SK-N-MC (cell line): ENCODE data around the gene MAMSTR.
A peak's percentile ranks its signal among the peaks of the same experiment; 100 is the strongest.

ENCODE experiments used
- DNase-seq: peaks from one replicate; pipeline ENCODE4 v3.0.0-alpha.2; 2011; ENCODE audit warnings: low read depth, low spot score
- H3K27ac ChIP-seq: fragments of 200-600 bp; sonication (generic); 2 replicates; pipeline ENCODE4 v1.5.1; 2016; ENCODE audit warnings: mixed run types
- H3K36me3 ChIP-seq: fragments of 200-600 bp; sonication (generic); 2 replicates; pipeline ENCODE4 v1.6.1; 2017; ENCODE audit warnings: antibody characterized with exemption, low read length, mixed read lengths; ENCODE audit not compliant: insufficient read depth
- H3K4me3 ChIP-seq: fragments of 200-600 bp; sonication (generic); 2 replicates; pipeline ENCODE4 v1.5.1; 2016
- H3K9ac ChIP-seq: fragments of 200-600 bp; sonication (generic); 2 replicates; pipeline ENCODE4 v1.8.0; 2017; ENCODE audit warnings: mixed run types, mixed read lengths; ENCODE audit not compliant: insufficient read length
- H3K9me3 ChIP-seq: fragments of 200-600 bp; sonication (generic); 2 replicates; pipeline ENCODE4 v1.6.1; 2017; ENCODE audit warnings: low read depth, mild to moderate bottlenecking, antibody characterized with exemption, low read length, moderate library complexity, mixed read lengths
- EZH2 ChIP-seq: fragments of 200-600 bp; sonication (generic); IDR thresholded peaks from one replicate; pipeline ENCODE4 v1.6.1; 2017; ENCODE audit warnings: antibody characterized with exemption
- FOXP2 ChIP-seq: optimal IDR thresholded peaks from 2 replicates; pipeline ENCODE3; 2011; ENCODE audit warnings: mild to moderate bottlenecking, moderate library complexity; ENCODE audit not compliant: insufficient read depth; ENCODE audit errors: extremely low read length, control extremely low read depth
- POLR2AphosphoS5 ChIP-seq: IDR thresholded peaks from 2 replicates; pipeline ENCODE4 v1.6.1; 2012; ENCODE audit warnings: mild to moderate bottlenecking, low read depth, low read length, borderline replicate concordance

MAMSTR gene

DNA sequence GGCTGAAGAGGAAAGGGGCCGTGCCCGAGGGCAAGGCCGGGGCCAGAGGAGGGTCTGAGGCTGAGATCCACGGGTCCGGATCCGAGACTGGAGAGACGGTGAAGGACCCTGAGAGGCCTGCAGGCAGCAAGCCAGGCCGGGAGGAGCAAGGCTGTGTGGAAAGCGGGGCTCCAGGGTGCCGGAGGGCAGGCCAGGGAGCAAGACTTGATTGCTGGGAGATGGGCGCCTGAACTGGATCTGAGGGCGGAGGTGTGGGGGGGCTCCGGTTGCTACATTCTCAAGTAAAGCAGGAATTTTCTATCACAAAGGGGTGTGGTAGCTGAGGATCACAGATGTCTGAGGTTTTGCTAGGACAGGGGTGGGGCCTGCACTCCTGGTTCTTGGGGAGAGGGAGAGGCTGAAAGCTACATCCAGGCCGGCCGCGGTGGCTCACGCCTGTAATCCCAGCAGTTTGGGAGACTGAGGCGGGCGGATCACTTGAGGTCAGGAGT, 3.8 kb downstream of the MAMSTR start:
- Histone ChIP-seq H3K9ac (peak overlapping the region; percentile 60), H3K9me3 (no peaks in the 10 kb centered on the region), H3K27ac (peak overlapping the region; percentile 81), H3K36me3 (peaks cover 5% of the 10 kb centered on the region; the same call in 1 of the 2 replicates), H3K4me3 (peak overlapping the region; percentile 76)
- TF ChIP-seq EZH2: no peak
- TF ChIP-seq FOXP2: no peak
- peak; percentile 17; the same call in 1 of the 2 replicates for TF ChIP-seq POLR2AphosphoS5
- no peak for DNase-seq

DNA sequence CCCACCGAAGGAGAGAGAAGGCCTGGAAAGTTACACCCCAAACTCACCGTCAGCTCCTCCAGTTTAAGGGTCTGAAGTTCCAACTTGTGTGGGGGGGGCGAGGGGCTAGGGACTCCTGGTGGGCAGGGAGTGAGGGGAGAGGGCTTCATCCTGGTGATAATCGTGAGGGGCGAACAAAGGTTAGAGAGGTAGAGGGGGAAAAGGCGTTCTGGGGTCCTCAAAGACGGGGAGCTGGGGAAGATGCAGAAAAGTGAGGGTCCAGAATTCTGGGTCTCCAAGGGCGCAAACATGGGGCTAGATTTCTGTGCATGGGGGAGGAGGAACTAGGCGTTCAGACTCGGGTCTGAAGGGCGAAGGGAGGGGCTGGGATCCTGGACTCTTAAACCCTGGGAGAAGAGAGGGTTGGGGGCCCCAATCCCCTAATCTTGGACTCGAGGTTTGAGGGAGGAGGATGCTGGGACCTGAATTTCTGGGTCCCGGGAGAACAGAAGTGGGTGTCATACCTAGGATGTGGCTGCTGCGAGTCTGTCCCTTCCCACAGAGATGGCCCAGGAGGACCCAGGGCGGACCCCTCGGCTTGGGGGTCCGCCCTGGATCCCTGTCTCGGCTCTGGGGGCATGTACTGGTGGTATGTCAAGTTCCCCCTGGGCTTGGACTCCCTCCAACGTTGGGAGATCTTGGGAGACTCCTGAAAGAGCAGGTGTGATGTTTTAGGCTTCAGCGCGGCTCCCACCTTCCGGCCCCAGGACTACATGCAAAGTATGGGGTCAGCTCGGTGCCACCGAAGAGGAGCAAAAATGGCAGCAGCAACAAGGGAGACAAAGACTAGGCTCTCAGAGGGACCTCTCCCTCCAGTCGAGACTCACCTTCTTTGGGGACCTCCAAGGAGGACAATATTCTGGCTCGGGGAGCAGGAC, 4.5 kb downstream of the MAMSTR start:
- peaks cover 5% of the 10 kb centered on the region; the same call in 1 of the 2 replicates for H3K36me3 ChIP-seq
- TF ChIP-seq FOXP2: no peak
- no peak for TF ChIP-seq EZH2
- TF ChIP-seq POLR2AphosphoS5: no peak
- DNase-seq: no peak
- peak overlapping the region; percentile 81 for H3K27ac ChIP-seq
- no peaks in the 10 kb centered on the region for H3K9me3 ChIP-seq
- H3K9ac ChIP-seq: peak overlapping the region; percentile 68
- H3K4me3 ChIP-seq: peak overlapping the region; percentile 76

DNA sequence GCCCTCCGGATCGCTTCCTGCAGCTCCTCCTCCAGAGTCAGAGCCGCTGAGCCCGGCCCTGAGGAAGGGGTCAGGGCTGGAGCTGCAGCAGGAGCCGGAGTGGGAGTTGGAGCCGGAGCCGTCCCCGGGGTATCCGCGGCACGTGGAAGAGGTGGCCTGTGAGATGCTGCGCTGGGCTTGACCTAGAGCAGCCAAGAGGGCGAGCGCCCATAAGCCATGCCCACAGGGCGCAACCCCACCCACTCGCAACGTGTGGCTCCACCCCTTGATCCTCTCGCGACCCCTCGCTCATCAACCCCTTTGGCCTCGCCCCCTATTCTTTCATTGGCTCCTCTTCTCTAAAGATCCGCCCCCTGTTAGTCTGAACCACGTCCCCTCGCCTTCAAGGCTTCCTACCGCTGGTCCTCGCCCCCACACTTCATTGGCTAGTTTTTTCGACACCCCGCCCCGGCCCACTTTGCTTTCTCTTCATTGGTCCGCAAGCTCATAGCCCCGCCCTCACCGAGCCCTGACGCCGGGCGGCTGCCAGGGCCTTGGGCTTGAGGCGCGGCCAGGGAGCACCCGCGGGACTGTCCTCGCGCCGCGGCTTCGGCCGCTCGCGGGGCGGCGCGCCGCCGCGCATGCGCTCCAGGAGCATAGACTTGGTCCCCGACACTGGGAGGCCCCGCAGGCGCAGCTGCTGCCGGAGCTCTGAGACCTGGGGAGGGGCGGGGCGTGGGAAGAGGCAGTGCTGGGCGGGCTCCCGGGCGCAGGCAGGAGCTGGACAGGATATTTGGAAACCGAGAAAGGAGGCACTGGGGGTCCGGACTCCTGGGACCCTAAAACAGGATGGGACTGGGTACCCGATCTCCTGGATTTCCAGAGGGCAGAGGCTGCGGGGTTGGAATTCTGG, 5.4 kb downstream of the MAMSTR start:
- TF ChIP-seq POLR2AphosphoS5 (no peak; the same call in 1 of the 2 replicates), FOXP2 (no peak), EZH2 (no peak)
- Histone ChIP-seq H3K9me3 (no peaks in the 10 kb centered on the region), H3K9ac (peak overlapping the region; percentile 68), H3K27ac (peak overlapping the region; percentile 73), H3K4me3 (peak overlapping the region; percentile 76), H3K36me3 (peaks cover 5% of the 10 kb centered on the region; the same call in 1 of the 2 replicates)
- DNase-seq: peak; percentile 73

DNA sequence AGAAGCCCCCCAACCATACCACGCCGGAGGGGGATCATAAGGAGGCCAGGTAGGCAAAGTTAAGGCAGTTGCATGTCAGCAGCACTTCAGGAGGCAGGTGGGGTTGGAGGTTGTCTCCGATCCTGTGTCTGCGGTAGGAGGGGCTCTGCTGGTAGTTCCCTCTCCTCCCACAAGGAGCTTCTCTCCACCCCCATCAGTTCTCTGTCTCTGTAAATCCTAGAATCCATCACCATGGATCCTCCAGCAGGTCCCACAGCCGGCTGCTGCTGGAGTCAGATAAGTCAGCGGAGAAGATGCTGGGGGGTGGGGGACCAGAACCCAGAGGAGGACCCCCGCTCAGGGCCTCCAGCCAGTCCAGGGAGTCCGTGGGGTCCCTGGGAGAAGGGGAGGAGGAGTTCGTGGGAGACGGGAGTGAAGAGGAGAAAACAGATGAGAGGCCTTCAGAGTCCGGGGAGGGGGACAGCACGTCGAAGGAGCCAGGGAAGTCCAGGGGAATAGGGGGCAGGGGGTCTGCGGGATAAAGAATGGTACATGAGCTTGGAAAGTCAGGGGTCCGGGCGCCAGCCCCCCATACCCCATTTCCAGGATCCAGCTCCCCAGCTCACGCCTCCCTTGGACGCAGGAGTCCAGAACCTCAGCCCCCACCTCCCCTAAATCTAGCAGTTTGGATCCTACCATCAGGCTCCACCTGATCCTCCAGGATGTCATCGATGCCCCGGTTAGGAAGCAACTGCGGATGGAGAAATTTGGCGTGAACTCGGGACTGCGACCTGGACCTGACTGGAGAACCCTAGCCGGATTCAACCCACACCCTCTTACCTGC, 6.3 kb downstream of the MAMSTR start:
- no peak for DNase-seq

DNA sequence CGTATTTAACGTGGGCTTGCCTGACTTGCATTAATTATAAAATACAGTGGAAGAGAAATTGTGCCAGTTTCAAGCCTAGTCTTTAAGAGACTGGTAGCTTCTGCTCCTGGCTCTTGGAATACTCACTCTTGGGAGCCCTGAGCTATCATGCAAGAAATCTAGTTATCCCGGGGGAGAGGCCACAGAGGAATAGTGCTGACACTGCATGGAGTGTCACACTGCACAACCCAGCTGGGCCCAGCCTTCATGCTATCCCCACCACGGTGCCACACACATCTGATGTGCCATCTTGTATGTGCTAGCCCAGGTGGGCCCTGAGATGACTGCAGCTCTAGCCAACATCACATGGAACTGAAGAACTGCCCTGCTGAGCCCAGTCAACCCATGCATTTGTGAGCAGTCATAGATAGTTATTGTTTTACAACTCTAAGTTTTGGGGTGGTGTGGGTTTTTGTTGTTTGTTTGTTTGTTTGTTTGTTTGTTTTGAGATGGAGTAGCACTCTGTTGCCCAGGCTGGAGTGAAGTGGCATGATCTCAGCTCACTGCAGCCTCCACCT, 8.3 kb downstream of the MAMSTR start:
- Histone ChIP-seq H3K9me3 (no peaks in the 10 kb centered on the region), H3K9ac (no peak overlapping the region), H3K36me3 (peaks cover 5% of the 10 kb centered on the region; the same call in 1 of the 2 replicates), H3K27ac (no peak overlapping the region), H3K4me3 (no peak overlapping the region)
- TF ChIP-seq FOXP2: no peak
- no peak; the same call in 1 of the 2 replicates for TF ChIP-seq POLR2AphosphoS5
- no peak for TF ChIP-seq EZH2
- DNase-seq: no peak

More for the DNA sequence above, 6.3 kb downstream of the MAMSTR start:
- Histone ChIP-seq H3K27ac (no peak overlapping the region), H3K4me3 (no peak overlapping the region), H3K36me3 (peaks cover 5% of the 10 kb centered on the region; the same call in 1 of the 2 replicates), H3K9ac (no peak overlapping the region), H3K9me3 (no peaks in the 10 kb centered on the region)
- no peak for TF ChIP-seq EZH2
- TF ChIP-seq FOXP2: no peak
- no peak for TF ChIP-seq POLR2AphosphoS5

DNA sequence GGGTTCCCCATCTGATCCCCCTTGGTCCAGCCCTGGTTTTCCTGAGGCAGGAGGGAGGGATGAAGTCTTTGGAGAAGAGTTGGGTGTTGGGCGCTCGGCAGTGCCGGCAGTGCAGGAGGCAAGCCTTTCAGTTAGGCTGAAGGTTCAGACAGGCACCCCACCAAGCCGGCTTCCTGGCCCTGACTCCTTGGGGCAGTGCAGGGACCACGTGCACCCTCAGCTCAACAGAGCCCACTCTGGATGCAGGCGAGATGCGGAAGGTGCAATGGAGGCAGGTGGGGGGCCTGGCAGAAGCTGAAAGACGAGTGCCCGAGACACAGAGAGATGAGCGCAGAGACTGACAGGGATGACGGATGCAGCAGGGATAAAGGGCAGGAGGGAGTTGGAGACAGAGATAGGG, 11.1 kb downstream of the MAMSTR start:
- DNase-seq: no peak
- Histone ChIP-seq H3K9ac (no peak overlapping the region), H3K27ac (no peak overlapping the region), H3K36me3 (peaks cover 5% of the 10 kb centered on the region; the same call in 1 of the 2 replicates), H3K9me3 (no peaks in the 10 kb centered on the region), H3K4me3 (no peak overlapping the region)
- no peak for TF ChIP-seq EZH2
- TF ChIP-seq POLR2AphosphoS5: no peak
- no peak for TF ChIP-seq FOXP2

DNA sequence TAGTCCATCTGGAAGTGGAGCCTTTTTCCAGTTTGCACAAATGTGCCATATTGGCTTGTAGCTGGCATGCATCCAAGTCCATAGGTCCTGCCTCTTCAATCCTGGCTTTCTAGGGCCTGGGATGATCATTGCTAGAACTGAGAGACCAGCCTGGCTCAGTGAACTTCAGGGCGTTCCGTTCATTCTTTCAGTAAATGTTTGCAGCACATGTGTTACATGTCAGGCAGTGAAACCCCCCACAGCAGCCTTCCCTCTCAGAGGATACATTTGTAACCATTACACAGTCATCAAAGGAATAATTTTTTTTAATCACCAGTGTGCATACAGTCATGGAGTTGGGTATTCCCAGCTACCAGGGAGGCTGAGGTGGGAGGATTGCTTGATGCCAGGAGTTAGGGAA, 14.1 kb downstream of the MAMSTR start:
- Histone ChIP-seq H3K27ac (no peak overlapping the region), H3K9me3 (no peaks in the 10 kb centered on the region), H3K36me3 (no peaks in the 10 kb centered on the region), H3K4me3 (no peak overlapping the region), H3K9ac (no peak overlapping the region)
- no peak for DNase-seq
- TF ChIP-seq EZH2 (no peak), FOXP2 (no peak), POLR2AphosphoS5 (no peak)
